OCI-LY1 (cell line): ENCODE data around the gene RPS24.

ENCODE experiments used
- CTCF ChIP-seq: fragments of 200-600 bp; sonication (generic), shearing (Covaris generic); IDR thresholded peaks from 2 replicates; pipeline ENCODE4 v1.5.1; 2017; ENCODE audit warnings: mild to moderate bottlenecking, antibody characterized with exemption, low read length, moderate library complexity, mixed read lengths
- EZH2 ChIP-seq: fragments of 200-600 bp; sonication (generic), shearing (Covaris generic); IDR thresholded peaks from 2 replicates; pipeline ENCODE4 v1.8.0; 2017; ENCODE audit warnings: borderline replicate concordance, mixed run types, mild to moderate bottlenecking, antibody characterized with exemption, low read length, moderate library complexity, mixed read lengths

- TF ChIP-seq CTCF, result no peak
- TF ChIP-seq EZH2, result no peak
These were observed 26.4 kb downstream of the RPS24 start for GRCh38 chr10:78059906-78060702.
